DND-41 (cell line): Measurements from ENCODE around the gene MEOX1.

Source experiments
- EZH2 ChIP-seq: IDR thresholded peaks from 3 replicates; pipeline ENCODE4 v1.6.1; 2012; ENCODE audit warnings: borderline replicate concordance, low read depth, mild to moderate bottlenecking, moderate library complexity, low read length, inconsistent platforms; ENCODE audit not compliant: severe bottlenecking
- TF ChIP-seq, protein P1 (sequence below): IDR thresholded peaks from 2 replicates; pipeline ENCODE4 v1.5.1; 2012; ENCODE audit warnings: borderline replicate concordance, low read length, moderate library complexity, mild to moderate bottlenecking; ENCODE audit not compliant: poor library complexity, severe bottlenecking; ENCODE audit errors: extremely low read depth

GRCh38 chr17:43665084-43665936 is 3.6 kb upstream of the MEOX1 start:
- TF ChIP-seq, protein P1, sequence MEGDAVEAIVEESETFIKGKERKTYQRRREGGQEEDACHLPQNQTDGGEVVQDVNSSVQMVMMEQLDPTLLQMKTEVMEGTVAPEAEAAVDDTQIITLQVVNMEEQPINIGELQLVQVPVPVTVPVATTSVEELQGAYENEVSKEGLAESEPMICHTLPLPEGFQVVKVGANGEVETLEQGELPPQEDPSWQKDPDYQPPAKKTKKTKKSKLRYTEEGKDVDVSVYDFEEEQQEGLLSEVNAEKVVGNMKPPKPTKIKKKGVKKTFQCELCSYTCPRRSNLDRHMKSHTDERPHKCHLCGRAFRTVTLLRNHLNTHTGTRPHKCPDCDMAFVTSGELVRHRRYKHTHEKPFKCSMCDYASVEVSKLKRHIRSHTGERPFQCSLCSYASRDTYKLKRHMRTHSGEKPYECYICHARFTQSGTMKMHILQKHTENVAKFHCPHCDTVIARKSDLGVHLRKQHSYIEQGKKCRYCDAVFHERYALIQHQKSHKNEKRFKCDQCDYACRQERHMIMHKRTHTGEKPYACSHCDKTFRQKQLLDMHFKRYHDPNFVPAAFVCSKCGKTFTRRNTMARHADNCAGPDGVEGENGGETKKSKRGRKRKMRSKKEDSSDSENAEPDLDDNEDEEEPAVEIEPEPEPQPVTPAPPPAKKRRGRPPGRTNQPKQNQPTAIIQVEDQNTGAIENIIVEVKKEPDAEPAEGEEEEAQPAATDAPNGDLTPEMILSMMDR, result no peak
- TF ChIP-seq EZH2, result no peak
